ENCODE measurements around the gene EFHC2. TPM values are rescaled to one million over a fixed set of nuclear protein-coding genes. Genes with fewer than 3 reads are reported as not detected.

Gene EFHC2
- total and polyA plus RNA-seq, 2 of the 8 experiments (the other 6 are each of a cell fraction or from before 2014, with no cell fraction given), result 1.8 to 3.4 TPM

- H2BK15ac ChIP-seq (ENCODE audit: low read length), result no peak overlapping the region
- WGBS, 2 experiments (ENCODE audit: extremely low coverage in 1 of 2, insufficient coverage in 1 of 2, insufficient read length in 1 of 2, insufficient replicate concordance in 2 of 2, low coverage in 1 of 2, low lambda C conversion rate in 2 of 2, missing lambda C conversion rate in 1 of 2), result 70% methylated on average over 1 of the region's 1 CpG; no CpG with 5 or more reads in 1 of the 2 experiments
- no peak overlapping the region for H3K18ac ChIP-seq (ENCODE audit: extremely low read depth, low read length)
- no peak overlapping the region for H2BK5ac ChIP-seq (ENCODE audit: low read depth, low read length)
- no peak overlapping the region for H3K14ac ChIP-seq (ENCODE audit: insufficient read length)
- H3K79me1 ChIP-seq (ENCODE audit: low read depth, low read length), result no peaks in the 10 kb centered on the region
- no peaks in the 10 kb centered on the region for H3K36me3 ChIP-seq (ENCODE audit: control insufficient read depth in 2 of 4, insufficient read depth in 4 of 4, low read length in 3 of 4)
- H3K9me3 ChIP-seq (ENCODE audit: insufficient read depth in 2 of 2, low read depth in 1 of 2, low read length in 1 of 2), result no peaks in the 10 kb centered on the region
- CTCF ChIA-PET (ENCODE audit: partially characterized antibody), result no interaction called here
- H2AK5ac ChIP-seq (ENCODE audit: low read depth, low read length), result no peak overlapping the region
- H3K27ac ChIP-seq (ENCODE audit: low read depth, low read length), result no peak overlapping the region
- H3K4ac ChIP-seq (replicated peaks; ENCODE audit: insufficient read length, low read depth, low read length), result no peak overlapping the region
- H2BK12ac ChIP-seq (ENCODE audit: low read depth, low read length), result no peak overlapping the region
- DNase-seq (ENCODE audit: low read depth in 1 of 2, low spot score in 2 of 2) (no peak), FAIRE-seq (no peak)
- no peak overlapping the region for H4K5ac ChIP-seq (ENCODE audit: insufficient read length, low read depth, low read length)
- H3K23me2 ChIP-seq (ENCODE audit: low read depth, low read length), result no peaks in the 10 kb centered on the region
- POLR2A ChIA-PET (ENCODE audit: partially characterized antibody), result no interaction called here
- no peak overlapping the region for H3K23ac ChIP-seq (ENCODE audit: insufficient read length)
- no peak overlapping the region for H4K8ac ChIP-seq (ENCODE audit: extremely low read depth, insufficient read depth, low read length)
- no peak overlapping the region for H3K56ac ChIP-seq (replicated peaks; ENCODE audit: insufficient read length, low read depth, low read length)
- TF ChIP-seq EP300 (IDR thresholded peaks at IDR 0.05; ENCODE audit: borderline replicate concordance in 1 of 2, low read depth in 2 of 2, low read length in 2 of 2), result no peak
- no peak for TF ChIP-seq POLR2AphosphoS5 (IDR thresholded peaks at IDR 0.05; ENCODE audit: low read depth, low read length)
- TF ChIP-seq PHF8 (conservative IDR thresholded peaks at IDR 0.05; ENCODE audit: low read depth, low read length), result no peak
- TF ChIP-seq HDAC2 (IDR thresholded peaks at IDR 0.05; ENCODE audit: borderline replicate concordance in 1 of 2, low read depth in 2 of 2, low read length in 2 of 2), result no peak
- no peak for TF ChIP-seq EZH2 (IDR thresholded peaks at IDR 0.05; ENCODE audit: low read depth, low read length, severe bottlenecking)
- TF ChIP-seq BRCA1 (IDR thresholded peaks at IDR 0.05; ENCODE audit: low read depth, low read length), result no peak
- TF ChIP-seq SP2 (IDR thresholded peaks at IDR 0.05; ENCODE audit: low read length), result no peak
- TF ChIP-seq TAF1 (IDR thresholded peaks at IDR 0.05; ENCODE audit: low read depth, low read length), result no peak
- no peak for TF ChIP-seq RBBP5 (IDR thresholded peaks at IDR 0.05; ENCODE audit: borderline replicate concordance, low read depth, low read length)
- TF ChIP-seq CTBP2 (IDR thresholded peaks at IDR 0.05; ENCODE audit: borderline replicate concordance, insufficient read depth, insufficient read length, low read length), result no peak
- TF ChIP-seq CBX8 (IDR thresholded peaks at IDR 0.05; ENCODE audit: borderline replicate concordance, low read depth, low read length), result no peak
- no peak overlapping the region for H3K4me3 ChIP-seq (ENCODE audit: extremely low read depth in 1 of 4, insufficient read depth in 2 of 4, low read depth in 3 of 4, low read length in 4 of 4)
- H2BK120ac ChIP-seq (replicated peaks; ENCODE audit: low read depth, low read length), result no peak overlapping the region
- H3K4me1 ChIP-seq (replicated peaks in 1 of 4; ENCODE audit: control insufficient read depth in 3 of 4, insufficient read depth in 4 of 4, low read length in 3 of 4), result no peaks in the 10 kb centered on the region
- H4K20me1 ChIP-seq (replicated peaks in 1 of 2; ENCODE audit: control insufficient read depth in 1 of 2, insufficient read depth in 2 of 2, low read length in 2 of 2), result no peaks in the 10 kb centered on the region
- no peaks in the 10 kb centered on the region for H3K79me2 ChIP-seq (ENCODE audit: control insufficient read depth in 1 of 2, insufficient read depth in 2 of 2, low read length in 2 of 2)
- H2AFZ ChIP-seq (ENCODE audit: low read length), result no peak overlapping the region
- no peak overlapping the region for H3K9ac ChIP-seq (replicated peaks in 1 of 4; ENCODE audit: extremely low read depth in 1 of 4, low read depth in 3 of 4, low read length in 3 of 4)
- H3K27me3 ChIP-seq (replicated peaks in 1 of 4; ENCODE audit: control insufficient read depth in 3 of 4, extremely low read depth in 1 of 4, insufficient read depth in 3 of 4, low read length in 3 of 4), result no peaks in the 10 kb centered on the region
- H3K4me2 ChIP-seq (ENCODE audit: insufficient read depth in 1 of 2, low read depth in 2 of 2, low read length in 2 of 2), result no peak overlapping the region
- H2BK20ac ChIP-seq (ENCODE audit: low read length), result no peak overlapping the region
- H4K91ac ChIP-seq (replicated peaks; ENCODE audit: insufficient read length, low read length), result no peak overlapping the region
Measured at GRCh38 chrX:44382871-44383270, 39.4 kb upstream of the EFHC2 start.
